Coronary artery (tissue), 2 donors: ENCODE results near the gene CD1B.

Source experiments
- DNase-seq: peaks from one replicate; pipeline ENCODE4 v3.0.0-alpha.2; 2017; ENCODE audit warnings: low spot score
- H3K27ac ChIP-seq, 2 donors: fragments of 200-600 bp; sonication (generic); one replicate each; pipeline ENCODE4 v1.5.1; 2016 to 2019
- H3K4me3 ChIP-seq: fragments of 200-600 bp; sonication (generic); 2 replicates; pipeline ENCODE4 v1.5.1; 2016; ENCODE audit warnings: mild to moderate bottlenecking, moderate library complexity
- CTCF ChIP-seq: fragments of 200-600 bp; sonication (generic); IDR thresholded peaks from one replicate; pipeline ENCODE4 v1.5.1; 2019; ENCODE audit warnings: antibody characterized with exemption

The CD1B gene

DNA sequence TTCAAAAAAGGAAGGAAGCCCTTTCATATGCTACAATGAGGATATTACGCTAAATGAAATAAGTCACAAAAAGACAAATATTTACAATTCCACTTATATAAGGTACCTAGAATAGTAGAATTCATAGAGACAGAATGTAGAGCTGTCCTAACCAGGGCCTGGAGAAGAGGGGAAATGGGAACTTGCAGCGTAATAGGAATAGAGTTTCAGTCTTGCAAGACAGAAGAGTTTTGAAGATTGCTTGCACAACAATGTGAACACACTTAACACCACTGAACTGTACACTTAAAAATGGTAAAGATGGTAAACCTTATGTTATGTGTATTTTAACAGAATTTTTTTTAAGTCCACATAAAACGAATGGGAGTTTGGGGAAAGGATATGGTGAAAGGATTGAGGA lies 2.9 kb downstream of the CD1B start:
- TF ChIP-seq CTCF, result no peak
- H3K4me3 ChIP-seq, result no peak overlapping the region
- DNase-seq, result no peak
- no peak overlapping the region for H3K27ac ChIP-seq

GRCh38 chr1:158327481-158327880 lies 3.9 kb downstream of the CD1B start:
- Histone ChIP-seq H3K4me3 (no peak overlapping the region), H3K27ac (no peak overlapping the region)
- TF ChIP-seq CTCF, result no peak
- DNase-seq, result no peak

- no peak for DNase-seq
- Histone ChIP-seq H3K27ac (no peak overlapping the region), H3K4me3 (no peak overlapping the region)
- no peak for TF ChIP-seq CTCF
Observed at GRCh38 chr1:158324395-158324794, 6.9 kb downstream of the CD1B start.

DNA sequence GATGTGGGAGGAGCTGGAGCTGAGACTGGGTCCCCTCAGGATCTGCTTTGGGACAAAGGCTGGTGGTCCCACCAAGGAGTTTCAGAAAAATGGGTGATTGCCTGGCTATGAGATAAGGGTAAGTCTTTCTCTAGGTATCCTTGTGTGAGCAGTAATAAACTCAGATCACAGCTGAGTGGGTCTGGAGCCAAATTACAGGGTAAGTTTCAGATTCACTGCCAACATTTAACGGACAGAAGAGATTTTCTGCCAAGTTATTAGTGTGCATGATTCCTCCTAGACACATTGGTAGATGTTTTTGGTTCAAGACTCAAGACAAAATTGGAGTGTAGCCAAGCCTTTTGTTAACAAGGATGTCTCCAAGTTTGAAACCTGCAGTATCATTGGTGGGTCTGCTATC lies 7.5 kb downstream of the CD1B start:
- Histone ChIP-seq H3K27ac (no peak overlapping the region), H3K4me3 (no peak overlapping the region)

DNA sequence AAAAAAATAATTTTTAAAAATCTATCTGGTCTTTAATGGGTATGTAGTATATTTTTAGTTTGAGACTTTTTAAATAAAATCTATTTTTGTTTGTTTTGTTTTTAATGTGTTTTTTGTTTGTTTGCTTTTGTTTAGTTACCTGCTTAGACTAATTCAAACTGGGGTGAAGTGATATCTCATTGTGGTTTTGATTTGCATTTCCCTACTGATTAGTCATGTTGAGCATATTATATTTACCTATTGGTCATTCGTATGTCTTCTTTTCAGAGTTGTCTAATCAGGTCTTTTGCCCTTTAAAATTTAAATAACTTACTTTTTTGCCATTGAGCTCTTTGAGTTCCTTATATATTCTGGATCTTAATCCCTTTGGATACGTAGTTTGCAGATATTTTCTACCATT lies 20.3 kb downstream of the CD1B start:
- no peak for DNase-seq
- Histone ChIP-seq H3K4me3 (no peak overlapping the region), H3K27ac (no peak overlapping the region)
- no peak for TF ChIP-seq CTCF

More for the DNA sequence above, 7.5 kb downstream of the CD1B start:
- no peak for DNase-seq
- no peak for TF ChIP-seq CTCF

GRCh38 chr1:158310623-158311022 lies 20.7 kb downstream of the CD1B start:
- Histone ChIP-seq H3K4me3 (no peak overlapping the region), H3K27ac (no peak overlapping the region)
- no peak for DNase-seq
- TF ChIP-seq CTCF, result no peak

GRCh38 chr1:158295791-158296190 lies 35.5 kb downstream of the CD1B start:
- DNase-seq, result no peak
- no peak overlapping the region for H3K27ac ChIP-seq
- no peak for TF ChIP-seq CTCF
- no peak overlapping the region for H3K4me3 ChIP-seq
